GM13976 (cell line): ENCODE measurements around the gene MPO.

Source experiments
- DNase-seq: peaks from one replicate; pipeline ENCODE4 v3.0.0; 2012; ENCODE audit warnings: low spot score
- in situ Hi-C: fragments of 300-500 bp; cut with MboI; formaldehyde crosslinking; loops from one replicate; pipeline ENCODE4 v1.12.0; 2022; ENCODE audit warnings: low sequenced_read_pairs, mixed read lengths, inconsistent platforms; ENCODE audit not compliant: unreplicated experiment
- TF ChIP-seq, protein P1 (sequence below): IDR thresholded peaks from 2 replicates; pipeline ENCODE4 v1.5.1; 2012; ENCODE audit warnings: borderline replicate concordance, mild to moderate bottlenecking; ENCODE audit not compliant: insufficient read depth; ENCODE audit errors: extremely low read depth, missing control alignments, control extremely low read depth

MPO gene

GRCh38 chr17:58315750-58316149 lies 35.0 kb upstream of the MPO start:
- DNase-seq, result no peak
- in situ Hi-C loops, result loop anchor here (10.0 kb wide), 1 partner anchor 109 kb away; no protein-coding TSS in a partner anchor
- TF ChIP-seq, protein P1, sequence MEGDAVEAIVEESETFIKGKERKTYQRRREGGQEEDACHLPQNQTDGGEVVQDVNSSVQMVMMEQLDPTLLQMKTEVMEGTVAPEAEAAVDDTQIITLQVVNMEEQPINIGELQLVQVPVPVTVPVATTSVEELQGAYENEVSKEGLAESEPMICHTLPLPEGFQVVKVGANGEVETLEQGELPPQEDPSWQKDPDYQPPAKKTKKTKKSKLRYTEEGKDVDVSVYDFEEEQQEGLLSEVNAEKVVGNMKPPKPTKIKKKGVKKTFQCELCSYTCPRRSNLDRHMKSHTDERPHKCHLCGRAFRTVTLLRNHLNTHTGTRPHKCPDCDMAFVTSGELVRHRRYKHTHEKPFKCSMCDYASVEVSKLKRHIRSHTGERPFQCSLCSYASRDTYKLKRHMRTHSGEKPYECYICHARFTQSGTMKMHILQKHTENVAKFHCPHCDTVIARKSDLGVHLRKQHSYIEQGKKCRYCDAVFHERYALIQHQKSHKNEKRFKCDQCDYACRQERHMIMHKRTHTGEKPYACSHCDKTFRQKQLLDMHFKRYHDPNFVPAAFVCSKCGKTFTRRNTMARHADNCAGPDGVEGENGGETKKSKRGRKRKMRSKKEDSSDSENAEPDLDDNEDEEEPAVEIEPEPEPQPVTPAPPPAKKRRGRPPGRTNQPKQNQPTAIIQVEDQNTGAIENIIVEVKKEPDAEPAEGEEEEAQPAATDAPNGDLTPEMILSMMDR, result no peak

DNA sequence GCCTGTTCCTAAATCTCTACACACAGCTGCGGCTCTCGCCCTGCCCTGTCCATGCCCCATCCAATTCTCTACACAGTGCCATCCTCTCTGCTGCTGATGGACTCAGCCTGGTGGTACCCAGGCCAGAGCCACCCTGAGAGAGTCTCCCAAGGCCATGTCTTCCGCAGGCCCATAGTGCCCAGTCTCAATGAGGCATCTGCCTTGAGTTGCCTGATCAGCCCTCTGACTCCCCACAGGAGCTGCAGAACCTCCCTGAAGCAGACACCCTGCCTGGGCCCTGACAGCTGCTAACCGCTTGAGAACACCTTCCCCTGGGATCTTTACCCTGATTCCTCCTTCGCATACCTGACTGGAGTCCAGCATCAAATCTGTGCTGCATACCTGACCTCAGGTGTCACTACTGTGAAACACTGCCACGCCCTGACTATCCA lies 34.6 kb upstream of the MPO start:
- in situ Hi-C loops, result loop anchor here (10.0 kb wide), 1 partner anchor 110 kb away; no protein-coding TSS in a partner anchor
- DNase-seq, result no peak
- TF ChIP-seq, protein P1, result no peak

GRCh38 chr17:58314706-58315015 lies 33.9 kb upstream of the MPO start:
- DNase-seq, result no peak
- in situ Hi-C loops, result loop anchor here (10.0 kb wide), 1 partner anchor 110 kb away; no protein-coding TSS in a partner anchor
- TF ChIP-seq, protein P1, result no peak

DNA sequence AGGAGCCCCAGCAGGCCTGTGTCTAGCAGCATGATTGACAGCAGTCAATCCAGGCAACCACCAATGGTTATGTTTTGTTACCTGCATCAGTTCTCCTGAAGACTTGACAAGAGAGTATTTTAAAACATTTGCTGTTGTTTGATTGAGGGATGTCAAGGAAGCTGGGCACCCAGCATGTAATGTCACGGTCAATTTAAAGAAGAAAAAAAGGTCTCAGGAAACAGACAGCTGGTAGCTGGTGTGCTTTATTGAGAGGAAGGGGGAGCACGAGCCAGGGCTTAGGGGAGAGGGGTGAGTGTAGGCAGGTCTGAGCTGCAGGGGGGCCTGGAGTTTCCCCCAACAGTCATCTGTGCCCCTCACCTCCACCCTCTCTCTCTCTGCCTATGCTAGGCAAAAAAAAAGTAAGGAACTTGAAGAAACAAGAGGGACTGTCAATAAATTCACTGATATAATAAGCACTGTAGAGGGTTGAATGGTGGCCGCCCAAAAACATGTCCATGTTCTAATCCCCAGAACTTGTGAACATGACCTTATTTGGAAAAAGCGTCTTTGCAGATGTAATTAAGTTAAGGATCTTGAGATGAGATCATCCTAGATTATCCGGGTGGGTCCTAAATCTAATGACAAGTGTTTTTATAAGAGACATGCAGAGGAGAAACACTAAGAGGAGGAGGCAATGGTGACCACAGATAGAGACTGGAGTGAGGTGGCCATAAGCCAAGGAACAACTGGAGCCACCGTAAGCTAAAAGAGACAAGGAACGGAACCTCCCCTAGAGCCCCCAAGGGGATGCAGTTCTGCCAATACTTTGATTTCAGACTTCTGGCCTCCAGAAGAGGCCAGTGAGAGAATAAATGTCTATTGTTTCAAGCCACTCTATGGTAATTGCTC lies 33.3 kb upstream of the MPO start:
- in situ Hi-C loops, result loop anchor here (10.0 kb wide), 1 partner anchor 111 kb away; no protein-coding TSS in a partner anchor

GRCh38 chr17:58312829-58313228 lies 32.1 kb upstream of the MPO start:
- TF ChIP-seq, protein P1, result peak; percentile 9

More for the DNA sequence above, 33.3 kb upstream of the MPO start:
- no peak for DNase-seq
- TF ChIP-seq, protein P1, result no peak

GRCh38 chr17:58312021-58312630 lies 31.4 kb upstream of the MPO start:
- DNase-seq, result no peak
- in situ Hi-C loops, result loop anchor here (10.0 kb wide), 1 partner anchor 113 kb away; no protein-coding TSS in a partner anchor
- TF ChIP-seq, protein P1, result no peak

More at GRCh38 chr17:58312829-58313228, 32.1 kb upstream of the MPO start:
- no peak for DNase-seq
- in situ Hi-C loops, result loop anchor here (10.0 kb wide), 1 partner anchor 112 kb away; no protein-coding TSS in a partner anchor
